ENCODE measurements around the gene TBC1D2.

The TBC1D2 gene

DNA sequence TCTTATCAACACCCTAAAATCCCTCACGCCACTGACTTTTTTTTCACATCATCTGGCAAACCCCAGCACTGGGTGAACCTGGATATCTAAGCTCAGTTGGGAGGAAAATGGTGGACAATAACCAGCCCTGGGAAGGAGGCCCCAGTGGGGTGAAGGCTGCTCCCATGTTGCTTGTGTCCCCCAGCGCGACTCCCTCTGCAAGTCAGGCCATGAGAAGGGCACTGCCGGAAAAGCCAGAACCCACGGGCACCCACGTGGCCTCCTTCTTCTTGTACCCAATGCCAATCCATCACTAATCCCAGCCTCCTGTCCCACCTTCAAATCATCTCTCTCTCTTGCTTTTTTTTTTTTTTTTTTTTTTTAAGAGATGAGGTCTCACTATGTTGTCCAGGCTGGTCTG is 74.5 kb downstream of the TBC1D2 start:
- no peaks in the 10 kb centered on the region for H3K27me3 ChIP-seq (ENCODE audit: insufficient read depth, poor library complexity, severe bottlenecking)
- no peak overlapping the region for H3K4me3 ChIP-seq (replicated peaks; ENCODE audit: insufficient read depth, low read length)
- H3K27ac ChIP-seq (replicated peaks) = peak overlapping the region; percentile 56; the same call in 1 of the 2 replicates
- TF ChIP-seq POLR2AphosphoS5 (IDR thresholded peaks at IDR 0.05; ENCODE audit: low read depth) (no peak), GABPA (IDR thresholded peaks at IDR 0.05; ENCODE audit: low read depth) (no peak), SPI1 (IDR thresholded peaks at IDR 0.05; ENCODE audit: borderline replicate concordance, low read depth) (no peak)
- TF ChIP-seq, protein P1, sequence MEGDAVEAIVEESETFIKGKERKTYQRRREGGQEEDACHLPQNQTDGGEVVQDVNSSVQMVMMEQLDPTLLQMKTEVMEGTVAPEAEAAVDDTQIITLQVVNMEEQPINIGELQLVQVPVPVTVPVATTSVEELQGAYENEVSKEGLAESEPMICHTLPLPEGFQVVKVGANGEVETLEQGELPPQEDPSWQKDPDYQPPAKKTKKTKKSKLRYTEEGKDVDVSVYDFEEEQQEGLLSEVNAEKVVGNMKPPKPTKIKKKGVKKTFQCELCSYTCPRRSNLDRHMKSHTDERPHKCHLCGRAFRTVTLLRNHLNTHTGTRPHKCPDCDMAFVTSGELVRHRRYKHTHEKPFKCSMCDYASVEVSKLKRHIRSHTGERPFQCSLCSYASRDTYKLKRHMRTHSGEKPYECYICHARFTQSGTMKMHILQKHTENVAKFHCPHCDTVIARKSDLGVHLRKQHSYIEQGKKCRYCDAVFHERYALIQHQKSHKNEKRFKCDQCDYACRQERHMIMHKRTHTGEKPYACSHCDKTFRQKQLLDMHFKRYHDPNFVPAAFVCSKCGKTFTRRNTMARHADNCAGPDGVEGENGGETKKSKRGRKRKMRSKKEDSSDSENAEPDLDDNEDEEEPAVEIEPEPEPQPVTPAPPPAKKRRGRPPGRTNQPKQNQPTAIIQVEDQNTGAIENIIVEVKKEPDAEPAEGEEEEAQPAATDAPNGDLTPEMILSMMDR (IDR thresholded peaks at IDR 0.05; ENCODE audit: insufficient read depth, low read length) = no peak
- TF ChIP-seq, protein P2, sequence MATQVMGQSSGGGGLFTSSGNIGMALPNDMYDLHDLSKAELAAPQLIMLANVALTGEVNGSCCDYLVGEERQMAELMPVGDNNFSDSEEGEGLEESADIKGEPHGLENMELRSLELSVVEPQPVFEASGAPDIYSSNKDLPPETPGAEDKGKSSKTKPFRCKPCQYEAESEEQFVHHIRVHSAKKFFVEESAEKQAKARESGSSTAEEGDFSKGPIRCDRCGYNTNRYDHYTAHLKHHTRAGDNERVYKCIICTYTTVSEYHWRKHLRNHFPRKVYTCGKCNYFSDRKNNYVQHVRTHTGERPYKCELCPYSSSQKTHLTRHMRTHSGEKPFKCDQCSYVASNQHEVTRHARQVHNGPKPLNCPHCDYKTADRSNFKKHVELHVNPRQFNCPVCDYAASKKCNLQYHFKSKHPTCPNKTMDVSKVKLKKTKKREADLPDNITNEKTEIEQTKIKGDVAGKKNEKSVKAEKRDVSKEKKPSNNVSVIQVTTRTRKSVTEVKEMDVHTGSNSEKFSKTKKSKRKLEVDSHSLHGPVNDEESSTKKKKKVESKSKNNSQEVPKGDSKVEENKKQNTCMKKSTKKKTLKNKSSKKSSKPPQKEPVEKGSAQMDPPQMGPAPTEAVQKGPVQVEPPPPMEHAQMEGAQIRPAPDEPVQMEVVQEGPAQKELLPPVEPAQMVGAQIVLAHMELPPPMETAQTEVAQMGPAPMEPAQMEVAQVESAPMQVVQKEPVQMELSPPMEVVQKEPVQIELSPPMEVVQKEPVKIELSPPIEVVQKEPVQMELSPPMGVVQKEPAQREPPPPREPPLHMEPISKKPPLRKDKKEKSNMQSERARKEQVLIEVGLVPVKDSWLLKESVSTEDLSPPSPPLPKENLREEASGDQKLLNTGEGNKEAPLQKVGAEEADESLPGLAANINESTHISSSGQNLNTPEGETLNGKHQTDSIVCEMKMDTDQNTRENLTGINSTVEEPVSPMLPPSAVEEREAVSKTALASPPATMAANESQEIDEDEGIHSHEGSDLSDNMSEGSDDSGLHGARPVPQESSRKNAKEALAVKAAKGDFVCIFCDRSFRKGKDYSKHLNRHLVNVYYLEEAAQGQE (IDR thresholded peaks at IDR 0.05; ENCODE audit: insufficient replicate concordance, low read depth) = no peak
- DNase-seq (ENCODE audit: low read depth in 1 of 2, low spot score in 1 of 2) = no peak

DNA sequence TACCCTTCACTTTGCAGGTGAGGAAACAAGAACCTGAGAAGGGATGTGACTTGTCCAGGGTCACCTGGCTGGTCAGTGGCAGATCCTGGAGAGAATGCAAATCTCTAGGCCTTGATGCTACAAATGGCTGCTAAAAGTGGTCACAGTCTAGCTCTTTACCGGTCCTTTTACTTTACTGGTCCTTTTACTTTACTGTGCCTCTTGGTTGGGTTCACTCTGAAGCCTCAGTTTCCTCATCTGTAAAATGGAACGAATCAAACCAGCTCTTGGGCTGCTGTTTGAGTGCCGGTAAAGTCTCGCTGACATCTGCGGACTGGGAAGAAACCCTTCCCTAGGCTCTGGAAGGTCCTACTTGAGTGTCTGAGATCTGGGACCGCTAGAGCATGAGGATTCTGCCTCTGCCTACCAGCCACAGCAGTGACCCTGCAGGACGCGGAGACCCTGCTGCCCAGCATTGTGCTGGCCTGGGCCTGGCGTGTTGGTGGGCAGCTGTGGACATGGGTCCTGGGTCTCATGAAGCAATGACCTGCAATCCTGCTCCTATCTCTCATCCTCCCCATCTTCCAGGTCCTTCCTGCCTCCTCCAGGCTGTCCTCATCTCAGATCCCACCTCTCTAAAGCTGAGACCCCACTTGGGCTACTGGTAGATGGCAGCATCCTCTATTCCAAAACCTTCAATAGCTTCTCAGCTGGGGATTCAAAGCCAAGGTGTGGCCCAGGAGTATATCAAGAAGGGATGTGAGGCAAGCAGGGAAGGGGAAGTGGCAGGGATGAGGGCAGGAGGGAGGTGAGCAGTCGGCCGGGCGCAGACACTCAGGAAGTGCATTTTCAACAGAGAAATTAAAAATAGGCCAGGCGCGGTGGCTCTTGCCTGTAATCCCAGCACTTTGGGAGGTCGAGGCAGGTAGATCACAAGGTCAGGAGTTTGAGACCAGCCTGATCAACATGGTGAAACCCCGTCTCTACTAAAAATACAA is 76.3 kb downstream of the TBC1D2 start:
- TF ChIP-seq POLR2AphosphoS5 (IDR thresholded peaks at IDR 0.05; ENCODE audit: low read depth) = no peak
- TF ChIP-seq GABPA (IDR thresholded peaks at IDR 0.05; ENCODE audit: low read depth) = no peak
- peak; percentile 90 for TF ChIP-seq SPI1 (IDR thresholded peaks at IDR 0.05; ENCODE audit: borderline replicate concordance, low read depth)
- TF ChIP-seq, protein P2 (IDR thresholded peaks at IDR 0.05; ENCODE audit: insufficient replicate concordance, low read depth) = no peak
- TF ChIP-seq, protein P1 (IDR thresholded peaks at IDR 0.05; ENCODE audit: insufficient read depth, low read length) = no peak
- no peak overlapping the region for H3K4me3 ChIP-seq (replicated peaks; ENCODE audit: insufficient read depth, low read length)
- peak overlapping the region; percentile 56 for H3K27ac ChIP-seq (replicated peaks)
- H3K27me3 ChIP-seq (ENCODE audit: insufficient read depth, poor library complexity, severe bottlenecking) = no peaks in the 10 kb centered on the region
- DNase-seq (ENCODE audit: low read depth in 1 of 2, low spot score in 1 of 2) = peak; percentile 32 to 75

DNA sequence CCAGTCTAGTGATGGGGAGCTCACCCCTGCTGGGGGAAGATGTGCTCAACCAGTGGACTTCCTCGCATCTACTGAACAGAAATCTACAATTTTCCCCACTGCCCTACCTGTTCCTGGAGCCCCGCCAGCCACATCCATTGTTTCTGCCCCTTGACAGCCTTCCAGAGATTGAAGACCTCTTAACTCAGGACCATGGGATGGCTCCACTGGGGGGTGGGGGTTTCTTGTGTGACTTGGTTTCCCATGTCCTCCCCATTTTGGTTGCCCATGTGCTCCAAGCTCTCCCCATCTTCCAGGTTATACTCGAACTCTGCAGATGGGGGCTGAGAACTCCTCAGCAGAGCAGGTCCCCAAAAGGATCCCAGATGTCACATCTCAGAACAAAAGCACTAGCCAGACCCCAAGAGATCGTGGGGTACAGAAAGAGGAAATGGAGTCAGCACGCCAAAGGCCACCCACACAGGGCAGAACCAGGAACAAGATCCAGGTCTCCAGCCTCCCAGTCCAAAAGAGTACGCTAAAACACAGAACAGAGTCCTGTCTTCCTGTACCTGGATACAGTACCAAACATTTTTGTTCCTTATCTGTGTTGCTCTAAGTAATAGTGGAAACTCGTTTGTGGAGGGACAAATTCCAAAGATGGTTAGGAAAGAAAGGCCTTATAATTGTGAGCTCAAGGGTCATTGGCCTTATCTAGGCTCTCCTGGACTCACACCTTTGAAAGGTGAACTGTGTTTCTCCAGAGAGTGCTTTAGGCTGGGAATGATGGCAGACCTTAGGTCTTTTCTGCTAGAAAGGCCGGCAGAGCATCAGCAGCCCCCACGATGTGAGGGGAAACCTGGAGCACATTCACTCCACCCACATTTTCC is 78.8 kb downstream of the TBC1D2 start:
- Histone ChIP-seq H3K4me3 (replicated peaks; ENCODE audit: insufficient read depth, low read length) (no peak overlapping the region), H3K27me3 (ENCODE audit: insufficient read depth, poor library complexity, severe bottlenecking) (no peaks in the 10 kb centered on the region), H3K27ac (replicated peaks) (0 out of 2 replicates have a peak overlapping the region, but pooled peaks have one; percentile 19)
- DNase-seq (ENCODE audit: low read depth in 1 of 2, low spot score in 1 of 2) = no peak
- TF ChIP-seq, protein P2 (IDR thresholded peaks at IDR 0.05; ENCODE audit: insufficient replicate concordance, low read depth) = no peak
- TF ChIP-seq SPI1 (IDR thresholded peaks at IDR 0.05; ENCODE audit: borderline replicate concordance, low read depth) = peak; percentile 59; the same call in 1 of the 2 replicates

Measured in HL-60 (cell line).